ENCODE data around the gene PIF1.

PIF1 gene

DNA sequence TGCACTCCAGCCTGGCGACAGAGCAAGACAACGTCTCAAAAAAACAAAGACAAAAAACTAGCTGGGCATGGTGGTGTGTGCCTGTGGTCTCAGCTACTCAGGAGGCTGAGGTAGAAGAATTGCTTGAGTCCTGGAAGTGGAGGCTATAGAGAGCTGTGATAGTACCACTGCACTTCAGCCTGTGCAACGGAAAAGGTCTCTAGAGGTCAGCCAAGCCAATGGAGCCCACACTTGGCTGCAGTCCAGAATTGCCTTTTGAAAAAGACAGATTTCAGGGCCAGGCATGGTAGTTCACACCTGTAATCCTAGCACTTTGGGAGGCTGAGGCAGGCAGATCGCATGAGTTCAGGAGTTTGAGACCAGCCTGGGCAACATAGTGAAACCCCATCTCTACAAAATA, 41.7 kb downstream of the PIF1 start:
- Histone ChIP-seq H3K4me2 (ENCODE audit: low read length) (no peak overlapping the region), H3K4me1 (ENCODE audit: control insufficient read depth, low read length) (no peaks in the 10 kb centered on the region), H3K9me3 (ENCODE audit: control insufficient read depth, insufficient read depth, low read length) (no peaks in the 10 kb centered on the region), H3F3A (ENCODE audit: control insufficient read depth, insufficient read depth) (no peaks in the 10 kb centered on the region), H3K36me3 (ENCODE audit: control insufficient read depth, low read length) (no peaks in the 10 kb centered on the region), H3K4me3 (ENCODE audit: low read length) (no peak overlapping the region), H3K27ac (ENCODE audit: low read depth, low read length) (no peak overlapping the region), H4K20me1 (ENCODE audit: control insufficient read depth, insufficient read depth, low read depth, low read length) (no peaks in the 10 kb centered on the region), H3K79me2 (ENCODE audit: control insufficient read depth, low read length) (no peaks in the 10 kb centered on the region), H3K9me2 (replicated peaks; ENCODE audit: control insufficient read depth, low read length) (no peaks in the 10 kb centered on the region), H3K27me3 (ENCODE audit: control insufficient read depth, low read length) (peaks cover 5% of the 10 kb centered on the region)
- TF ChIP-seq CTCF (IDR thresholded peaks at IDR 0.05; ENCODE audit: low read depth, low read length, poor library complexity, severe bottlenecking), result no peak
- TF ChIP-seq EZH2phosphoT487 (IDR thresholded peaks at IDR 0.05; ENCODE audit: borderline replicate concordance, low read length), result no peak

DNA sequence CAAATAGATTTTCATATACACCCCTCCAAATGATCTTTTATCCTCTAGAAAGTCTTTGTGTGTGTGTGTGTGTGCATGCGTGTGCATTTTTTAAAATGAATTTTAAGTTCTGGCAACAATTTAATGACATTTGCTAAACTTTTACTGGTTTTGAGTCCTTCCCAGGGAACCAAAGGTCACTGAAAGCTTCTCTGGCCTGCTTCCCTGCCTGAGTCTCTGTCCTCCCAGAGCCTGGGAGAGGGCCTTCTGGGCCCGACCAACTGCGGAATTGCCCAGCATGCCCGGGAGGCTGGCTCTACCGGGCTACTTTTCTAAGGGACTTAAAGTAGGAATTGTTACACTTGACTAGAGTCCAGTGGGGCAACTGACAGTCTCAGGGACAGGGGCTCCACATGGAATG, 42.7 kb downstream of the PIF1 start:
- Histone ChIP-seq H3K79me2 (ENCODE audit: control insufficient read depth, low read length) (no peaks in the 10 kb centered on the region), H3K27ac (ENCODE audit: low read depth, low read length) (no peak overlapping the region), H3K4me2 (ENCODE audit: low read length) (no peak overlapping the region), H3K9me2 (replicated peaks; ENCODE audit: control insufficient read depth, low read length) (no peaks in the 10 kb centered on the region), H4K20me1 (ENCODE audit: control insufficient read depth, insufficient read depth, low read depth, low read length) (no peaks in the 10 kb centered on the region), H3F3A (ENCODE audit: control insufficient read depth, insufficient read depth) (no peaks in the 10 kb centered on the region), H3K9me3 (ENCODE audit: control insufficient read depth, insufficient read depth, low read length) (no peaks in the 10 kb centered on the region), H3K27me3 (ENCODE audit: control insufficient read depth, low read length) (peaks cover 9% of the 10 kb centered on the region), H3K4me3 (ENCODE audit: low read length) (no peak overlapping the region), H3K36me3 (ENCODE audit: control insufficient read depth, low read length) (no peaks in the 10 kb centered on the region), H3K4me1 (ENCODE audit: control insufficient read depth, low read length) (no peaks in the 10 kb centered on the region)
- no peak for TF ChIP-seq EZH2phosphoT487 (IDR thresholded peaks at IDR 0.05; ENCODE audit: borderline replicate concordance, low read length)
- TF ChIP-seq CTCF (IDR thresholded peaks at IDR 0.05; ENCODE audit: low read depth, low read length, poor library complexity, severe bottlenecking), result no peak

- TF ChIP-seq CTCF (IDR thresholded peaks at IDR 0.05; ENCODE audit: low read depth, low read length, poor library complexity, severe bottlenecking) (no peak), EZH2phosphoT487 (IDR thresholded peaks at IDR 0.05; ENCODE audit: borderline replicate concordance, low read length) (no peak)
- no peaks in the 10 kb centered on the region for H3K9me2 ChIP-seq (replicated peaks; ENCODE audit: control insufficient read depth, low read length)
- H3K36me3 ChIP-seq (ENCODE audit: control insufficient read depth, low read length), result no peaks in the 10 kb centered on the region
- H3F3A ChIP-seq (ENCODE audit: control insufficient read depth, insufficient read depth), result no peaks in the 10 kb centered on the region
- H3K4me2 ChIP-seq (ENCODE audit: low read length), result no peak overlapping the region
- peaks cover 21% of the 10 kb centered on the region for H3K27me3 ChIP-seq (ENCODE audit: control insufficient read depth, low read length)
- H3K4me1 ChIP-seq (ENCODE audit: control insufficient read depth, low read length), result no peaks in the 10 kb centered on the region
- H3K4me3 ChIP-seq (ENCODE audit: low read length), result no peak overlapping the region
- no peak overlapping the region for H3K27ac ChIP-seq (ENCODE audit: low read depth, low read length)
- H3K9me3 ChIP-seq (ENCODE audit: control insufficient read depth, insufficient read depth, low read length), result no peaks in the 10 kb centered on the region
- H4K20me1 ChIP-seq (ENCODE audit: control insufficient read depth, insufficient read depth, low read depth, low read length), result no peaks in the 10 kb centered on the region
- H3K79me2 ChIP-seq (ENCODE audit: control insufficient read depth, low read length), result no peaks in the 10 kb centered on the region
Observed at GRCh38 chr15:64781299-64781698, 44.1 kb downstream of the PIF1 start.
